GM18951 (cell line): Measurements from ENCODE around the gene MGAT5B.

ENCODE experiments used
- POLR2A ChIP-seq: IDR thresholded peaks from 4 replicates; pipeline ENCODE4 v1.6.1; 2011; ENCODE audit warnings: mild to moderate bottlenecking; ENCODE audit not compliant: insufficient read length, insufficient read depth; ENCODE audit errors: extremely low read depth
- in situ Hi-C: fragments of 300-500 bp; cut with MboI; formaldehyde crosslinking; loops from one replicate; pipeline ENCODE4 v1.12.0; 2022; ENCODE audit warnings: low sequenced_read_pairs, mixed read lengths, inconsistent platforms; ENCODE audit not compliant: unreplicated experiment

Gene MGAT5B

GRCh38 chr17:76949913-76950695 is 81.9 kb downstream of the MGAT5B start:
- in situ Hi-C loops: loop anchor here (25.0 kb wide), 1 partner anchor 1813 kb away; the partner anchor contains the start of gene NT5C
- TF ChIP-seq POLR2A: no peak

DNA sequence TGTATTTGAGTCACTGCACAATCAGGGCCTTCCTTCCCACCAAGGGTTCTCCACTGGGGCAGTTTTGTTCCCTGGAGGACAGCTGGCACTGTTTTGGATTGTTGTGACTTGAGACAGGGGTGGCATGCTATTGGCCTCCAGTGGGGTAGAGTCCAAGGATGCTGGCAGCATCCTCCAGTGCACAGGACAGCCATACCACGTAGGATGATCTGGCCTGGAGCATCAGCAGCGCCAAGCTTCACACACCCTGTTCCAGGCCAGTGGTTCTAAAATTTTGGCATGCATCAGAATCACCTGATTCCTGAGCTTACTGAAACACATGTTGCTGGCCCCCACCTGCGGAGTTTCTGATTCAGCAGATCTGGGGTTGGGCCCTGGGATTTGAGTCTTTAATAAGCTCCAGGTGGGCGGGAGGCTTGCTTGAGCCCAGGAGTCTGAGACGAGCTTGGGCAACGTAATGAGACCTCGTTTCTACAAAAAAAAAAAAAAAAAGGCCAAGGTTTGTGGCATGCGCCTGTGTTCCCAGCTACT is 83.2 kb downstream of the MGAT5B start:
- in situ Hi-C loops: no loop called here
- TF ChIP-seq POLR2A: no peak

DNA sequence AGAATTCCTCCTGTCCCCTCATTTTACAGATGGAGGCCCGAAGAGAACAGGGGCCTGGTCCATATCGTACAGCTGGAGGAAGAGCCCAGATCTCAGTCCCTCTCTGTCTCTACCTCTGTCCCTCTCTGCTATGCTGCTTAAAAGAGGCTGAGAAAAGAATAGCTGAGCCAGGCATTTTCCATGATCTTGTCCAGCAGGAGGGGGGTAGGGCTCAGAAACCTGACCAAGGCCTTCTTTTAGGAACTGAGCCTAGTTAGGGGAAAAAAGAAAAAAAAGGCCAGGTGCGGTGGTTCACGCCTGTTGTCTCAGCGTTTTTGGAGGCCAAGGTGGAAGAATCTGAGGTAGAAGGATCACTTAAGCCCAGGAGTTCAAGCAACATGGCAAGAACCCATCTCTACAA is 84.2 kb downstream of the MGAT5B start:
- TF ChIP-seq POLR2A: no peak
- in situ Hi-C loops: no loop called here

- in situ Hi-C loops: no loop called here
- TF ChIP-seq POLR2A: no peak
Observed at GRCh38 chr17:76953066-76953465, 84.9 kb downstream of the MGAT5B start.

- in situ Hi-C loops: no loop called here
- TF ChIP-seq POLR2A: no peak
Observed at GRCh38 chr17:76953946-76954345, 85.7 kb downstream of the MGAT5B start.

DNA sequence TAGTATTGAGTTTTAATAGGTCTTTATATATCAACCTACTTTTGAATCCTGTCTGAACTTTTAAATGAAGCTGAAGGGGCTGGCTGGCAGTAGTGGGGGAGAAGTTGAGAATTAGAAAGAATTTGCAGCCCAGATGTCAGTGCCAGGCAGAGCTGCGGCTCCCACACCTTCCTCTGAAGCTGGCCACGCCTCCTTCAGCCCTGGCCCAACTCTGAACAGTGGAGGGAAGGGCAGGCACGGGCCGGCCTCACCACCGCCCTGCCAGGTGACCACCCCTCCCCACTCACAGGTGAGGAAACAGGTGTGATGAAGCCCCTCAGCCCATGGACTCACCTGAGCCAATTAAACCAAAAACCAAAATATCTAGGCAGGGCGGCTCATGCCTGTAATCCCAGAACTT is 87.0 kb downstream of the MGAT5B start:
- TF ChIP-seq POLR2A: no peak
- in situ Hi-C loops: no loop called here

- in situ Hi-C loops: no loop called here
- TF ChIP-seq POLR2A: no peak
Observed at GRCh38 chr17:76956846-76957540, 88.8 kb downstream of the MGAT5B start.

- no peak for TF ChIP-seq POLR2A
- in situ Hi-C loops: no loop called here
Observed at GRCh38 chr17:76957678-76958464, 89.7 kb downstream of the MGAT5B start.

GRCh38 chr17:76958974-76959373 is 90.8 kb downstream of the MGAT5B start:
- in situ Hi-C loops: no loop called here

DNA sequence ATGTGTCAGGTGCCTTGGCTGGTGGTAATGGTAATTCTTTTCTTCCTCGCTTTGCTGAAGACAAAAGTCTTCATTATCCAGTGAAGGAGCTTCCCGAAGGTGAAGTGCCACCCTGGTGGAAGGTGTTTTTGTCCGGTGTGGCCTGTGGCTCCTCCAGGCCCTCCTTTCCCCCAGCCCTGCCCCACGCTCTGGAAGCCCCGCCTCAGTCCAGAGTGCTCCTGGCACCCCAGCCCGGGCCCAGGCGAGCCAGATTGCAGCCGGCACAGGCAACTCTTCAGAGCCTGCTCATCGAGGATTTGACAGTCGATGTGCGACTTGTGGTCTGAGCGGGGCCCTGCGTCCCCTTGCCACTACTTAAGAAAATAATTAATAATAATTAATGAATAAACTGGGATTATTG is 93.7 kb downstream of the MGAT5B start:
- no peak for TF ChIP-seq POLR2A
- in situ Hi-C loops: no loop called here

More at GRCh38 chr17:76958974-76959373, 90.8 kb downstream of the MGAT5B start:
- no peak for TF ChIP-seq POLR2A

- in situ Hi-C loops: no loop called here
- TF ChIP-seq POLR2A: no peak
Observed at GRCh38 chr17:76962858-76963257, 94.7 kb downstream of the MGAT5B start.

- in situ Hi-C loops: no loop called here
Observed at GRCh38 chr17:76966016-76966415, 97.8 kb downstream of the MGAT5B start.

DNA sequence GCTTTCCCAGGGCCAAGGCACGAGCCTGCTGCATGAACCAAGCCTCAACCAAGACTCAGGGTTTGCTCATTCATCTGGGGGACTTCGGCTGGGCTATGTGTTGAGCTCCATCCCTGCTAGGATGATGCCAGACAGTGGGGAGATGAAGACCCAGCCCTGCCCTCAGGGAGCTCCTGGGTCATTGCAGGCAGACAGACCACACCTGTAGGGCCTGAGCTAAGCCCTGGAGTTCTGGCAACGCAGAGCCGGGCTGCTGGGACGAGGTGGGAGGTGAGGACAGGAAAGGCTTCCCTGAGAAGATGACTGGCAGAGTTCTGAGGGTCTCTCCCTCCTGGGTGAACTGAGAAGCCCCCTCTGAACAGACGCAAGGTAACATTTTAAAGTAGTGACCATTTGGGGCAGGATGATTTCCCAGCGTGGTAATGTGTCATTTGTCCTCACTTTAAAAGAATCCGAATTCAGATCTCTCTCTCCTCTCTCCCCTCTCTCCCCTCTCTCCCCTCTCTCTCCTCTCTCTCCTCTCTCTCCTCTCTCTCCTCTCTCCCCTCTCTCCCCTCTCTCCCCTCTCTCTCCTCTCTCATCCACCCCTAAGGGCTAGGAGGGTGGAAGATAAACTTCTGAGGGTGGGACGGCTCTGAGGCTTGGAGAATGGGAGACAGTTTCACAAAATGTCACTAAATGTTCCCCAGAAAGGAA is 98.4 kb downstream of the MGAT5B start:
- TF ChIP-seq POLR2A: no peak
- in situ Hi-C loops: no loop called here

More at GRCh38 chr17:76966016-76966415, 97.8 kb downstream of the MGAT5B start:
- TF ChIP-seq POLR2A: no peak

- in situ Hi-C loops: no loop called here
- no peak for TF ChIP-seq POLR2A
Observed at GRCh38 chr17:76967762-76968161, 99.6 kb downstream of the MGAT5B start.
